Tibial nerve (tissue), 4 donors: ENCODE results near the gene SLC12A8. TPM values are rescaled to one million over a fixed set of nuclear protein-coding genes. Genes with fewer than 3 reads are reported as not detected.

Experiments used
- DNase-seq, 2 donors: peaks; one replicate each; pipeline ENCODE4 v3.0.0-alpha.2; 2019; ENCODE audit warnings: low spot score in 2 of 2
- H3K27ac ChIP-seq, 4 donors: fragments of 200-600 bp; sonication (generic) in 3 of 4; one replicate each; pipeline ENCODE4 v1.5.1; 2017 to 2019; ENCODE audit warnings: mild to moderate bottlenecking in 1 of 4
- H3K27me3 ChIP-seq, 2 donors: fragments of 200-600 bp; sonication (generic) in 1 of 2; one replicate each; pipeline versions ENCODE4 v1.5.1 to v1.6.0; 2017 to 2019
- H3K36me3 ChIP-seq, 3 donors: fragments of 200-600 bp; sonication (generic); one replicate each; pipeline ENCODE4 v1.5.1; 2018 to 2019
- H3K4me1 ChIP-seq, 4 donors: fragments of 200-600 bp; sonication (generic) in 3 of 4; one replicate each; pipeline ENCODE4 v1.5.1; 2017 to 2019
- H3K4me3 ChIP-seq, 4 donors: fragments of 200-600 bp; sonication (generic) in 3 of 4; one replicate each; pipeline ENCODE4 v1.5.1; 2017 to 2019; ENCODE audit warnings: mild to moderate bottlenecking in 1 of 4, moderate library complexity in 1 of 4
- H3K9me3 ChIP-seq, 4 donors: fragments of 200-600 bp; sonication (generic) in 3 of 4; one replicate each; pipeline ENCODE4 v1.5.1; 2017 to 2019
- CTCF ChIP-seq, 5 experiments: fragments of 200-600 bp in 3 of 5; fragments of 450-650 bp in 2 of 5; sonication (generic) in 3 of 5; IDR thresholded peaks; one replicate each; pipeline ENCODE4 v1.5.1; 2016 to 2019; ENCODE audit warnings: antibody characterized with exemption in 5 of 5, mild to moderate bottlenecking in 3 of 5, moderate library complexity in 2 of 5
- EP300 ChIP-seq, 2 donors: sonication (generic); formaldehyde crosslinking; IDR thresholded peaks; one replicate each; pipeline ENCODE4 v1.6.1; 2017; ENCODE audit warnings: antibody characterized with exemption in 2 of 2, mild to moderate bottlenecking in 1 of 2
- POLR2A ChIP-seq, 2 donors: fragments of 450-650 bp; IDR thresholded peaks; one replicate each; pipeline ENCODE4 v1.6.1; 2017; ENCODE audit warnings: antibody characterized with exemption in 2 of 2, mild to moderate bottlenecking in 2 of 2, moderate library complexity in 2 of 2
- WGBS, 2 donors: methylation state at CpG; one replicate each; pipeline ENCODE4 v1.1.5; 2018; 5-methylcytosine and 5-hydroxymethylcytosine counted together
- total RNA-seq, 4 donors: library from RNA; depleted of rRNA; stranded (reverse); fragments of >200 nt; gene quantifications; one replicate each; pipeline ENCODE4 v1.1.0, GENCODE V29; 2016

The SLC12A8 gene
- total RNA-seq, 4 donors from 2014 or later = 0.42 to 1.5 (median 0.84) TPM

GRCh38 chr3:125121246-125122010, 91.1 kb downstream of the SLC12A8 start:
- Histone ChIP-seq H3K9me3 (no peaks in the 10 kb centered on the region), H3K4me3 (no peak overlapping the region), H3K4me1 (peaks cover 0 to 46% (median 9%) of the 10 kb centered on the region in 4 donors), H3K36me3 (no peaks in the 10 kb centered on the region), H3K27me3 (no peaks in the 10 kb centered on the region), H3K27ac (no peak overlapping the region)
- TF ChIP-seq POLR2A (IDR thresholded peaks at IDR 0.05) = no peak
- no peak for TF ChIP-seq CTCF (IDR thresholded peaks at IDR 0.05)
- TF ChIP-seq EP300 (IDR thresholded peaks at IDR 0.05) = no peak
- no peak for DNase-seq
- 71 to 75% methylated on average over 8 of the region's 8 CpGs for WGBS, 2 donors

GRCh38 chr3:125120379-125121122, 92.0 kb downstream of the SLC12A8 start:
- peak overlapping the region; percentile 10 to 37 (median 17) for H3K4me3 ChIP-seq
- no peaks in the 10 kb centered on the region for H3K36me3 ChIP-seq
- no peak for DNase-seq
- TF ChIP-seq POLR2A (IDR thresholded peaks at IDR 0.05) (no peak), EP300 (IDR thresholded peaks at IDR 0.05) (no peak), CTCF (IDR thresholded peaks at IDR 0.05) (no peak)
- no peaks in the 10 kb centered on the region for H3K9me3 ChIP-seq
- no peaks in the 10 kb centered on the region for H3K27me3 ChIP-seq
- WGBS, 2 donors = 36 to 43% methylated on average over 16 to 20 of the region's 20 CpGs
- H3K27ac ChIP-seq = peak overlapping the region in 1 of 4 donors; percentile 28
- peaks cover 0 to 54% (median 11%) of the 10 kb centered on the region in 4 donors for H3K4me1 ChIP-seq

GRCh38 chr3:125119752-125120378, 92.7 kb downstream of the SLC12A8 start:
- Histone ChIP-seq H3K4me1 (peaks cover 0 to 59% (median 11%) of the 10 kb centered on the region in 4 donors), H3K36me3 (no peaks in the 10 kb centered on the region), H3K27ac (peak overlapping the region in 1 of 4 donors; percentile 33), H3K27me3 (no peaks in the 10 kb centered on the region), H3K4me3 (peak overlapping the region; percentile 10 to 37 (median 17)), H3K9me3 (no peaks in the 10 kb centered on the region)
- no peak for DNase-seq
- no peak for TF ChIP-seq EP300 (IDR thresholded peaks at IDR 0.05)
- TF ChIP-seq POLR2A (IDR thresholded peaks at IDR 0.05) = no peak
- TF ChIP-seq CTCF (IDR thresholded peaks at IDR 0.05) = no peak
- WGBS, 2 donors = 40% methylated on average over 11 of the region's 11 CpGs

- H3K4me1 ChIP-seq = peaks cover 0 to 59% (median 11%) of the 10 kb centered on the region in 4 donors
- H3K27me3 ChIP-seq = no peaks in the 10 kb centered on the region
- H3K9me3 ChIP-seq = no peaks in the 10 kb centered on the region
- WGBS, 2 donors = 94 to 97% methylated on average over 8 of the region's 8 CpGs
- DNase-seq = no peak
- H3K27ac ChIP-seq = no peak overlapping the region
- TF ChIP-seq EP300 (IDR thresholded peaks at IDR 0.05) (no peak), POLR2A (IDR thresholded peaks at IDR 0.05) (no peak), CTCF (IDR thresholded peaks at IDR 0.05) (no peak)
- H3K4me3 ChIP-seq = no peak overlapping the region
- H3K36me3 ChIP-seq = no peaks in the 10 kb centered on the region
Observed at GRCh38 chr3:125118600-125118999, 93.9 kb downstream of the SLC12A8 start.
